Spinal cord (tissue), 10 donors: ENCODE measurements around the gene TSPAN8. TPM values are rescaled to one million over a fixed set of nuclear protein-coding genes. Genes with fewer than 3 reads are reported as not detected.
A peak's percentile ranks its signal among the peaks of the same experiment; 100 is the strongest.
"Not testable (repeated sequence)": the region's sequence is repeated elsewhere in the genome, so short reads cannot be mapped to it uniquely, and the experiment has no call there.

Source experiments
- DNase-seq, 6 donors: peaks; one replicate each; pipeline versions ENCODE4 v3.0.0 to v3.0.0-alpha.2; 2013 to 2015; ENCODE audit warnings: low spot score in 6 of 6, low read depth in 4 of 6
- H3K27ac ChIP-seq: one replicate; pipeline ENCODE4 v1.5.1; 2013; ENCODE audit warnings: low read depth, low read length, control low read depth
- H3K27me3 ChIP-seq: one replicate; pipeline ENCODE4 v1.6.1; 2013; ENCODE audit warnings: low read length; ENCODE audit not compliant: control insufficient read depth, insufficient read depth
- H3K36me3 ChIP-seq: one replicate; pipeline ENCODE4 v1.6.1; 2013; ENCODE audit warnings: low read length; ENCODE audit not compliant: control insufficient read depth, insufficient read depth
- H3K4me1 ChIP-seq: one replicate; pipeline ENCODE4 v1.6.1; 2013; ENCODE audit warnings: low read length; ENCODE audit not compliant: control insufficient read depth, insufficient read depth
- H3K4me3 ChIP-seq: one replicate; pipeline ENCODE4 v1.5.1; 2013; ENCODE audit warnings: low read depth, low read length, control low read depth
- H3K9me3 ChIP-seq: one replicate; pipeline ENCODE4 v1.6.1; 2013; ENCODE audit warnings: low read length; ENCODE audit not compliant: control insufficient read depth, insufficient read depth
- WGBS: methylation state at CpG from one replicate; pipeline ENCODE4 v1.1.5; 2013; ENCODE audit warnings: missing lambda C conversion rate; ENCODE audit not compliant: insufficient coverage; 5-methylcytosine and 5-hydroxymethylcytosine counted together
- polyA plus RNA-seq, 2 donors: library from polyadenylated mRNA; unstranded; fragments of 120-200 nt; gene quantifications; one replicate each; pipeline ENCODE4 v1.2.1, GENCODE V29; 2013; ENCODE audit not compliant: insufficient read length in 2 of 2
- total RNA-seq, 2 donors: library from RNA; depleted of rRNA in 1 of 2; stranded (reverse); fragments of 120-200 nt in 1 of 2; fragments of >200 nt in 1 of 2; gene quantifications; one replicate each; pipeline versions ENCODE4 v1.2.3 to v1.2.4, GENCODE V29; 2013 to 2014
- donor health status: healthy.

TSPAN8 gene
- total and polyA plus RNA-seq, 4 donors, result 0.35 to 16.1 (median 2.7) TPM

DNA sequence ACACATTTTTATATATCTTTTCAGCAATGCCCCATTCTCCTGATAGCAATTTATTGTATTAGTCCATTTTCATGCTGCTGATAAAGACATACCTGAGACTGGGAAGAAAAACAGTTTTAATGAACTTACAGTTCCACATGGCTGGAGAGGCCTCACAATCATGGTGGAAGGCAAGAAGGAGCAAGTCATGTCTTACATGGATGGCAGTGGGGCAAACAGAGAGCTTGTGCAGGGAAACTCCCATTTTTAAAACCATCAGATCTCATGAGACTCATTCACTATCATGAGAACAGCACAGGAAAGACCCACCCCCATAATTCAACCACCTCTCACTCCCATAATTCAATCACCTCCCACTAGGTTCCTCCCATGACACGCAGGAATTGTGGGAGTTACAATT is 44.7 kb downstream of the TSPAN8 start:
- H3K27ac ChIP-seq, H3K27me3 ChIP-seq, H3K36me3 ChIP-seq, H3K4me3 ChIP-seq, DNase-seq, H3K4me1 ChIP-seq, H3K9me3 ChIP-seq: not testable (repeated sequence)
- no CpG with 5 or more reads among the region's 1 CpG for WGBS

DNA sequence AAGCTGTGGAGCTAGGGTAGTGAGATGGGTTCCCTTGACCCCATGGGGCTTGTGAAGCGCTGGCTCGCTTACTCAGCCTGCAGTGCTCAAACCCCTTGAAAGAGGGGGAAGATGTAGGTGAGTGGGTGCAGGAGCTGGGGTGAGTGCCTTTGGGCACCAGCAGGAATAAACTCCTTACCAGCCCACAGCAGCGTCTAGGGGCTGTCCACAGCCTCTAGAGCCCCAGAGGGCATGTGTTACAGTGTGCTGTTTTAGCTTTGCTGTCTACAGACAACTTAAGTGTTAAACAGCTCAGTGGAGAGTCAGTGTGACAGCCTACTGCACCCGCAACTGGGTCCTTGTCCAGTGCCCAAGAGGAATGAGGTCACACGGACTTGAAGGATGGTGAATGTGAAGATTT is 48.0 kb downstream of the TSPAN8 start:
- no peaks in the 10 kb centered on the region for H3K27me3 ChIP-seq
- H3K36me3 ChIP-seq, result no peaks in the 10 kb centered on the region
- H3K4me1 ChIP-seq, result no peaks in the 10 kb centered on the region
- H3K9me3 ChIP-seq, result no peaks in the 10 kb centered on the region
- H3K27ac ChIP-seq, result no peak overlapping the region
- 96% methylated on average over 3 of the region's 5 CpGs for WGBS
- H3K4me3 ChIP-seq, result no peak overlapping the region
- no peak for DNase-seq

DNA sequence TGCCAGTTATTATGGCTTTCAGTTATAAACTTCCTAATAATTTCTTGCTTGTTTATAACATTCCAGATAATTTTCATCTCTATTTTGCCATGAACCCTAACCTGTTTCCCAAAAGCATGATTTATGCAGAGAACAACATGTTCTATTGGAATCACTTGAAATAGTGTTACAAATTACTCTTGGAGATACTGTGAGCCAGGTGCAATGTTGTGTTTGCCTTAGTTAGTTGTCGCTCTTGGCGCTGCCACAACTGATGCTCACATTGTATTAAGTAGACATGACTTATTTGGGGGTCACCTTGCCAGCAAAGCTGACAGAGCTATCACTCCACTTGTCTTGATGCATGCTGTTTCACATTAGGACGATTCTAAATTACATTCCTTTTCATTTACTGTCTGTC is 49.4 kb downstream of the TSPAN8 start:
- 100% methylated on average over 1 of the region's 3 CpGs for WGBS
- Histone ChIP-seq H3K27me3 (no peaks in the 10 kb centered on the region), H3K4me3 (no peak overlapping the region), H3K4me1 (no peaks in the 10 kb centered on the region), H3K36me3 (no peaks in the 10 kb centered on the region), H3K27ac (no peak overlapping the region), H3K9me3 (no peaks in the 10 kb centered on the region)
- no peak for DNase-seq

DNA sequence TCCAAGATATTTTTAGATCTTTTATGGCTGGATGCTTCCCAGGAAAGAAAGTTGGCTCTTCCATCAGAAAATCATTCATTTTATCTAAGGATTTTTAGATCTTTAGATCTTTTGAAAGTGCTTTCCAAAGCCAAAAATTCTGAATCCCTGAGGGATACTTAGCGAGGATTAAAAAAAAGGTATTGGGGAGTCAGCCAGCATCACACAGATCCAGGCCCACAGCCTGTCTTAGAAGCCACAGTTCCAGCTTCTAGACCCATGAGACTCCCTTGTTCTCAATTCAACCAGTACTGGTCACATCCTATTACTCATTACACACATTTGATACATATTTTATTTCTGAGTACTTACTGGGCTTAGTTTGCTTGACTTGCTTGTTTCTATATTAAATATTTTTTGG is 49.9 kb downstream of the TSPAN8 start:
- DNase-seq, result peak in 1 of 6 donors; percentile 9
- no peak overlapping the region for H3K27ac ChIP-seq
- 67% methylated on average over 1 of the region's 1 CpG for WGBS

DNA sequence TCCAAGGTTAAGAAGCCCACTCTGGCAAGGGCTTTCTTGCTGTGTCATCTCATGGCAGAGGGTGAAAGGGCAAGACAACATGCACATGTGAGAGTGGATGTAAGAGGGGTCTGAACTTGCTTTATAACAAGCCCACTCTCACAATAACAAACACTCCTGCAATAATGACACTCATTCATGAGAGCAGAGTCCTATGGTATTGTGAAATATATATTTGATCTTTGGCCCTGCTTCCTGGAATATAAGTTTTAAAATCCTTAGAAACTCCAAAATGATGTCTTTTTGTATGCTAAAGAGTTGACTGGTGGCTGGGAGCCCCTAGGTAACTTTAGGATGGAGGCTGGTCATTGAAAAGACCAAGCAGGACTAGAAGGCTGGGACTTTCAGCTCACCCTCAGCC is 51.8 kb downstream of the TSPAN8 start:
- Histone ChIP-seq H3K9me3 (no peaks in the 10 kb centered on the region), H3K4me1 (no peaks in the 10 kb centered on the region), H3K36me3 (no peaks in the 10 kb centered on the region), H3K27ac (no peak overlapping the region), H3K27me3 (no peaks in the 10 kb centered on the region), H3K4me3 (no peak overlapping the region)
- no peak for DNase-seq

More for the DNA sequence above, 49.9 kb downstream of the TSPAN8 start:
- Histone ChIP-seq H3K4me3 (no peak overlapping the region), H3K9me3 (no peaks in the 10 kb centered on the region), H3K27me3 (no peaks in the 10 kb centered on the region), H3K36me3 (no peaks in the 10 kb centered on the region), H3K4me1 (no peaks in the 10 kb centered on the region)

DNA sequence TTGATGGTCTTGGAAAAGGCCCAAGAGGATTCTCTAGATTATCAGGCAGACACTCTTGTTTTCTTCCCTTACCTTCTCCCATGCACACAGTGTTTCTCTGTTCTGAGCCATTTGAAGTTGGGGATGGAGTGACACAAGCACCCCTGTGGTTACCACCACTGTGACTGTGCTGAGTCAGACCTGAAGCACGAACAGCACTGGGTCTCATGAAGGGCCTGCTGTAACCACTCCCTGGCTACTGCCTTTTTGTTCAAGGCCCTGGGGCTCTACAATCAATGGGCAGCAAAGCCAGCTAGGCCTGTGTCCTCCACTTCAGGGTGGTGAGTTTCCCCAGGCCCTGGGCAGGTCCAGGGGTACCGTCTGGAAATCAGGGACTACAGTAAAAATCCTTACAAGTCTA is 65.5 kb downstream of the TSPAN8 start:
- Histone ChIP-seq H3K27ac (no peak overlapping the region), H3K27me3 (no peaks in the 10 kb centered on the region), H3K4me3 (no peak overlapping the region), H3K4me1 (no peaks in the 10 kb centered on the region), H3K36me3 (no peaks in the 10 kb centered on the region), H3K9me3 (no peaks in the 10 kb centered on the region)
- no peak for DNase-seq
- 57% methylated on average over 1 of the region's 2 CpGs for WGBS

DNA sequence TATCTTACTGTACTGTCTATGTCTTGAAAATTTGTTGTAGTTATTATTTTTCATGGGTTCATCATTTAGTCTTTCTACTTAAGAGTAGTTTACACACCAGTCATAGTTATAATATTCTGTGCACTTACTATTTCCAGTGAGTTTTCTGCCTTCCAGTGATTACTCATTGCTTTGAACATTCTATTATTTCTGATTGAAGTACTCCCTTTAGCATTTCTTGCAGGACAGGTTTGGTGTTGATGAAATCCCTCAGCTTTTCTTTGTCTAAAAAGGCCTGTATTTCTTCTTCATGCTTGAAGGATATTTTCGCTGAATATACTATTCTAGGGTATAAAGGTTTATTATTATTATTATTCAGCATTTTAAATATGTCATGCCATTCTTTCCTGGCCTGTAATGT is 66.8 kb downstream of the TSPAN8 start:
- Histone ChIP-seq H3K27me3 (no peaks in the 10 kb centered on the region), H3K4me1 (no peaks in the 10 kb centered on the region), H3K9me3 (no peaks in the 10 kb centered on the region), H3K27ac (no peak overlapping the region), H3K36me3 (no peaks in the 10 kb centered on the region), H3K4me3 (no peak overlapping the region)
- WGBS, result no CpG with 5 or more reads among the region's 1 CpG
- no peak for DNase-seq

DNA sequence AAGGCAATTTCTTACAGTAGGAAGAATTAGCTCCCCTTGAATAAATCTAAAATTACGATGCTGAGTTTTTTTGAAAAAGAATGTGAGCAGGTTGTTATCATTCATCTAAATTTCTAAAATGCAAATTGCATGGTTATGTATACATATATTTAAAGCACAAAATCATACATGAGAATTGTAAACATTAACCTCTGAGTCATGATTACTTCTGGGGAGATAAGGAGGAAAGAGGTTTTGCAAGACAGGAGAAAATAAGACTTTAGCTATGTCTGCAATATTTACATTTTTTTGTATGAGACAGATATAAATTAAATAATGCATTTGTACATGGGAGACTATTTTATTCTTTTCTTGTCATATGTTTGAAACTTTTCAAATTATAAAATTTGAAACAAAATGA is 72.2 kb downstream of the TSPAN8 start:
- no CpG with 5 or more reads among the region's 1 CpG for WGBS
- no peaks in the 10 kb centered on the region for H3K9me3 ChIP-seq
- no peaks in the 10 kb centered on the region for H3K36me3 ChIP-seq
- H3K4me3 ChIP-seq, result no peak overlapping the region
- DNase-seq, result no peak
- no peaks in the 10 kb centered on the region for H3K4me1 ChIP-seq
- no peaks in the 10 kb centered on the region for H3K27me3 ChIP-seq
- no peak overlapping the region for H3K27ac ChIP-seq

DNA sequence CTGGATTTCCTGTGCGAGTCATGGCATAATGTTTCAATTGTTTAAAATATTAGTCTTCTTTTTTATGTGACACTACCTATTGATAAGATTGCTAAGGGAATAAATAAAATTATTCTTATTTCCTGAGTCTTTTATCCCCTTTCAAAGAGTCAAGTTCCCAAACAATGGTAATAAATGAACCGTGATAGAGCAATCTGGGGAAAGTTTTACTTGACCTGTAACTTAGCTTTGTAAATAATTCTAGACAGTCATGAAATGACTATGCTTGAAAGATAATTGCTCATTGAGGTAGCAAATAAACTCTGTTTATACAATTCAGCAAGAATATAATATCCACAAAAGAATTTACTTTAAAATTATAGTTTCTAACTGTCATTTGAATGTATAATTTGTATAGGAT is 82.1 kb downstream of the TSPAN8 start:
- DNase-seq, result no peak
- H3K36me3 ChIP-seq, result no peaks in the 10 kb centered on the region
- no peaks in the 10 kb centered on the region for H3K27me3 ChIP-seq
- no peaks in the 10 kb centered on the region for H3K4me1 ChIP-seq
- no peak overlapping the region for H3K27ac ChIP-seq
- no peak overlapping the region for H3K4me3 ChIP-seq
- no CpG with 5 or more reads among the region's 2 CpGs for WGBS
- no peaks in the 10 kb centered on the region for H3K9me3 ChIP-seq
